Fibroblast of the conjunctiva (primary cell): Measurements from ENCODE around the gene TNFRSF12A.

Source experiments
- DNase-seq: peaks from one replicate; pipeline ENCODE4 v3.0.0-alpha.2; 2010; ENCODE audit warnings: low read depth

Gene TNFRSF12A

DNA sequence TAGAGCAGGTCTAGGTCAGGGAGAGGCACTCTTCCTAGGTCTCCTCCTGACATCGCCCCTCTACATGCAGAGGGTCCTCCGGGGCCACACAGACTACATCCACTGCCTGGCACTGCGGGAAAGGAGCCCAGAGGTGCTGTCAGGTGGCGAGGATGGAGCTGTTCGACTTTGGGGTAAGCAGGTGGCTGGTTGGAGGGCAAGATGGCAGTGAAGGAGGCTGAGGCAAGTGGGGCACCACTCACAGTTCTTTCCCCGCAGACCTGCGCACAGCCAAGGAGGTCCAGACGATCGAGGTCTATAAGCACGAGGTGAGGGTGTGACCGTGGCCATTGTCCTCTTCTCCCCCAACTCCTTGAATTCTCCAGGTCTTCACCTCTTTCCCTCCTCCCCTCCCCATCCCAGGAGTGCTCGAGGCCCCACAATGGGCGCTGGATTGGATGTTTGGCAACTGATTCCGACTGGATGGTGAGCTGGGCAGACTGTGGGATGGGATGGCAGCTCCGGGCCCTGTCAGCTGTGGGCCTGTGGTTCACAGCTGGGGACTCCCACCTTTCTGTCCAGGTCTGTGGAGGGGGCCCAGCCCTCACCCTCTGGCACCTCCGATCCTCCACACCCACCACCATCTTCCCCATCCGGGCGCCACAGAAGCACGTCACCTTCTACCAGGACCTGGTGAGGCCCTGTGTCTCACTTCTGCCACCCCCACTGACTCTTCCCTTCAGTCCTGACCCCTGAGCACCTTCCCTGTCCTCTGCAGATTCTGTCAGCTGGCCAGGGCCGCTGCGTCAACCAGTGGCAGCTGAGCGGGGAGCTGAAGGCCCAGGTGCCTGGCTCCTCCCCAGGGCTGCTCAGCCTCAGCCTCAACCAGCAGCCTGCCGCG is 6.7 kb downstream of the TNFRSF12A start:
- no peak for DNase-seq

DNA sequence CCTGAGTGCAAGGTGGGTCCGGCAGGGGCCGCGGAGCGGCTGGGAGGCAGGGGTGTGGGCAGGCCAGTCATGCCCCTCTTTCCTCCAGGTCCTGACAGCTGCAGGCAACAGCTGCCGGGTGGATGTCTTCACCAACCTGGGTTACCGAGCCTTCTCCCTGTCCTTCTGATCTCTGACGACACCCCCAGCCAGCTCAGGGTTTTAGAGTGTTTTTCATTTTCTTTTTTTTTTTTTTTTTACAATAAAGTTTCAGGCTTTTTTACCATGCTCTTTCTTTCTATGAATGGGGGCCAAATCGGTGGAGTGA is 7.3 kb downstream of the TNFRSF12A start:
- DNase-seq, result no peak

GRCh38 chr16:3027983-3028715 is 8.0 kb downstream of the TNFRSF12A start:
- peak; percentile 27 for DNase-seq

DNA sequence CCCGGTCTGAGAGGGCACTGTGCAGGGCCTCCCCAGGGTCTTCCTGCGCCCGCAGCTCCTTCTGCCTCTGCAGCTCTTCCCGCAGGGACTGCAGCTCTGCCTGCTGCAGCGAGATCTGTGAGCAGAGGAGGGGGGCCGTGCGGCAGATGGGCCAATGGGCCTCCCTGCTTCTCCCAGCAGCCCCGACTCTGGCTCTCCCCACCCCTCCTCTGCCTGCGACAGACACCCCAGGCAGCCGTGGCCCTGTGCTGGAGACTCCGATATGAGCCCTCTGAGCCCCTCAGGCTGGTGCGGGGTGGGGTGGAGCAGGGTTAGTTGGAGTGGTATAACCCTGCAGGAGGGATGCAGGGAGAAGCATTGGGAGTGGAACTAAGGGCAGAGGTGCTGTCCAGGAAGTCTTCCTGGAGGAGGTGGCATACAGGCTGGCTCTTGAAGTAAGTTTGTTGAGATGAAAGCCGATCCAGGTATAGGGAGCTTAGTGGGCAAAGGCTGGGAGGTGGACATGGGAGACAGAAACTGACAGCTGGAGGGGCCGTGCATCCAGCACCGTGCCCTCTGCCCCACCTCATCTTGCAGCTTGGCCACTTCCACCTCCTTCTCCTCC is 8.7 kb downstream of the TNFRSF12A start:
- DNase-seq, result no peak

- DNase-seq, result no peak
These were observed 9.5 kb downstream of the TNFRSF12A start for GRCh38 chr16:3029491-3030221.

DNA sequence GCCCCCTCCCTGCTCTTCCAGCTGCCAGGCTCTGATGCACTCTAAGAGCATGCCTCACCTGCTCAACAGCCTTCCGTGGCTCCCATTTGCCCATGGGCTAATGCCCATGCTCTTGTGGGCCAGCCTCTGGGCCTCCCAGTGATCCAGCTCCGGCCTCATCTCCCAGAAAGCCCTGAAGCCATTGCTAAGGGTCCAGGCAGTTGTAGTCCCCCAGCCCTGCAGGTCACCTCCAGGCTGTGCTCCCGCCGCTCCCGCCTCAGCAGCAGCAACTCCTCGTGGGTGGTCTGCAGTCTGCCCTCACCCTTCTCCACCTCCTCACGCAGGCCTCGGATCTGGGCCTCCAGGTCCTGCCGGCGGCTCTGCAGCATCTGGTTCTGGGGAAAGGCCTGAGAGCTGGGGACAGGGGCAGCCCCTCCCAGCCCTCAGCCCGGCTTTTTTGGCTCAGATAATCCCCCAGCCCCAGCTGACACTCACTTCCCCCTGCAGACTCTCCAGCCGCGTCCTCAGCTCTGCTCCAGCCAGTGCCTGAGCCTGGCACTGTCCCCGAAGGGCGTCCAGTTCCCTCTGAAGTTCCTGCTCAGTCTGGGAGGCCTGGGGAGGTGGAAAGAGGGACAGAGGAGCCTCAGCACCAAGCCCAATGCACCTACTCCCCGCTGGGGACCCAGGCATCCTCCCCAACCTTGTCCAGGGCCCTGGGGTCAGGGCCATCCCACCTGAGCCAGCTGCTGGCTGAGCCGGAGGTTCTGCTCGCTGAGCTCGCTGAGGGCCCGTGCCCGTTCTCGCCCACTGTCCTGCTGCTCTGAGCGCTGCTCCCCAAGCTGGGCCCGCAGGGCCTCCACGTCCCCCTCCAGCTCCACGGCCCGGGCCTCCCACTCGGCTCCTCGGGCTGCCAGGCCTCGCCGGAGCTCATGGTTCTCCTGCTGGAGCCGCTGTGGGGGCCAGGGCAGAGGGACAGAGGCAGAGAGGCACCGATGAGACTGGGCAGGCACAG is 10.3 kb downstream of the TNFRSF12A start:
- DNase-seq, result no peak

DNA sequence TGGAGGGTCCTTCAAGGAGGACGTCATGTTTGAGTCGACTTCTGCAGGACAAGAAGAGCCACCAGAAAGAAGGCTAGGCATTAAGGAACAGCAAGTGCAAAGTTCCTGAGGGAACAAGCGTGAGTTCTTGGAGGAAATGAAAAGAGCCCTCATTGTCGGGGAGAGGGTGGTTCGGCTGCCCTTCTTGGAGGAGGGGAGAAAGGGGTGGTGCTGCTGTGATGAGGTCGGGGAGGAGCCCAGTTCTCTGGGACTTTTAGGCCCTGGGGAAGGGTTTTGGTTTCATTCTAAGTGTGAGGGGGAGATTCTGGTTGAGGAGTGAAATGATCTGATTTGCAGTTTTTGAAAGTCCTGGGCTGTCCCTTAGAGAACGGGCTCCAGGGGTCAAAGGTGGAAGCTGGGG is 12.5 kb downstream of the TNFRSF12A start:
- no peak for DNase-seq

DNA sequence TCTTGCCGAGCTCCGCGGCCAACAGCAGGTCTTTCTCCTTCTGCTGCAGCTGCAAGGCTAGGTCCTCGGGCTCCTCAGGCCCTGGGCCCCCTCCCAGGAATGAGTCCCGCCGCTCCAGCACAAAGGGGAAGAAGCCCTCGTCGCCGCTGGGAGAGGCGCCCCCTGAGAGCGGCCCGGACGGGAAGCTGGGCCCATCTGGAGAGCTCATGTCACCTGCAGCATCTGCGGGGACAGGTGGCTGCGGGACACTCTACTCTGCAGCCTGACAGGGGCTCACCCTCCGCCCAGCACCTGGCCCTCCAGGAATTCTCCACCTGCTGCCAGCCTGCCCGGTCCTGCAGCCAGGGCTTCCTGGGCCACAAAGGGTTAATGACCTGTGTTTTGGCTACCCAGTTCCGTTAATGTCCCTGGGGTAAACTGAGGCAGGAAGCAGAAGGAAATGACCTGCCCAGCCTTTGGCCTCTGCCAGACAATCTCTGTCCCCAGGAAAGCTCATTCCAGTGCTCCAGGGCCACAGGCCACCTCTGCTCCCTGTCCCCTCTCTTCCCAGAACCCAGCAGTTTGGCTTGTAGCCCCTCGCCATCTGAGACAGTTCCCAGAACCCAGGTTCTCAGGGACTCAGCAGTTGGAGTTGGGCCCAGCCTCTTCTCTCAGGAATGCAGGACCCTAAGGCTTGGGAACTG is 15.3 kb downstream of the TNFRSF12A start:
- no peak for DNase-seq

DNA sequence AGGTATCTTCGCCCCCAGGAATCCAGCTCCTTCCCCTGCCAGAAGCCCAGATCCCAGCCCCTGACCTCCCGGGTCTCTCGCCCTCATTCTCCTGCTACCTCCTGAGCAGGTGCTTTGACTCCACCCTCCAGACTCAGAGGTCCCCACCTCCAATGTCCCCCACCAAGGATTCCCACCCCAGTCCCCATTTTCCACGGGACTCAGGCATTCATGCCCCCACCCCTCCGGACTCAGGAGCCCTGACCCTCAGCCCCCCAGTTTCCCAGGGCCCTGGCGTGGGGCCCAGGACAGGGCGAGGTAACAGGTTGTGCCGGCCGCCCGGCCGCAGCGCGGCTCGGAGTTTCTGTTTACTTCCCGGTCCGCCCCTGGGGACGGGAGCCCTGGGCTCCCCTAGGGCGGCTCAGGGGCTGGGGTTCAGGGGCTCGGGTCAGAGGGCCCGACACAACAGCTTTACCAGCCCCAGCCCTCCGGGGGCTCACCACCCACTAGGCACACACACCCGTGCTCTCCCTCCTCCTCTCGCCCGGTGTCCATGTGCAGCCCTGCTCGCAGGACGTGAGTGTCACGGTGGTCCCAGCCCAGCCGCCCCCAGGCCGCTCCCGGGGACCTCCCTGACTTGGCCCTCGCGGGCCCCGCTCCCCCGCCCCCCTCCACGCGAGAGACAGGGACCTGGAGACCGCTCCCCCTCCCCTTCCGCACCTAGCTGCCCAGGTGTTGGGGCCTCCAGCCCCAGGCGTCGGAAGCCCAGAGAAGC is 16.0 kb downstream of the TNFRSF12A start:
- no peak for DNase-seq

- no peak for DNase-seq
These were observed 16.7 kb downstream of the TNFRSF12A start, which contains the start of gene BICDL2 for GRCh38 chr16:3036726-3037315. BICDL2 (minus strand) TSS chr16:3036944; CDS start chr16:3035496, 1,448 bp downstream.

- DNase-seq, result no peak
These were observed 18.1 kb downstream of the TNFRSF12A start for GRCh38 chr16:3038256-3038655.

- DNase-seq, result no peak
These were observed 18.7 kb downstream of the TNFRSF12A start for GRCh38 chr16:3038896-3039295.

DNA sequence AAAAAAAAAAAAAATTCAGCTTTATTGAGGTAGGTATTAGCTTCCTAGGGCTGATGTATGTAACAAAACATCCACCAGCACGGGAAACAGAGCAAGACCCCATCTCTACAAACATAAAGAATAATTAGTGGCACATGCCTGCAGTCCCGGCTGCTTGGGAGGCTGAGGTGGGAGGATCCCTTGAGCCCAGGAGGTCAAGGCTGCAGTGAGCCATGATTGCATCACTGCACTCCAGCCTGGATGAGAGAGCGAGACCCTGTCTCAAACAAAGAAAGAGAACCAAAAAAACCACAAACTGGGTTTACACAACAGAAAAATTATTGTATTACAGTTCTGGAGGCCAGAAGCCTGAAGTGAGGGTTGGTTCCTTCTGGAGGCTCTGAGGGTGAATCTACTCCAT is 22.2 kb downstream of the TNFRSF12A start:
- DNase-seq, result no peak

- no peak for DNase-seq
These were observed 24.5 kb downstream of the TNFRSF12A start for GRCh38 chr16:3044708-3045107.

- DNase-seq, result no peak
These were observed 25.8 kb downstream of the TNFRSF12A start, which contains the start of gene MMP25 for GRCh38 chr16:3045758-3046640. MMP25 (plus strand) TSS chr16:3046561; CDS start chr16:3046918, 357 bp downstream.

- DNase-seq, result no peak
These were observed 26.6 kb downstream of the TNFRSF12A start for GRCh38 chr16:3046641-3047386.

GRCh38 chr16:3047387-3047720 is 27.2 kb downstream of the TNFRSF12A start:
- DNase-seq, result no peak
